ENCODE measurements around the gene CDH23. TPM values are rescaled to one million over a fixed set of nuclear protein-coding genes. Genes with fewer than 3 reads are reported as not detected.
"Not testable (repeated sequence)": the region's sequence is repeated elsewhere in the genome, so short reads cannot be mapped to it uniquely, and the experiment has no call there.

The CDH23 gene
- polyA plus RNA-seq, 1 experiment: 0.01 TPM

DNA sequence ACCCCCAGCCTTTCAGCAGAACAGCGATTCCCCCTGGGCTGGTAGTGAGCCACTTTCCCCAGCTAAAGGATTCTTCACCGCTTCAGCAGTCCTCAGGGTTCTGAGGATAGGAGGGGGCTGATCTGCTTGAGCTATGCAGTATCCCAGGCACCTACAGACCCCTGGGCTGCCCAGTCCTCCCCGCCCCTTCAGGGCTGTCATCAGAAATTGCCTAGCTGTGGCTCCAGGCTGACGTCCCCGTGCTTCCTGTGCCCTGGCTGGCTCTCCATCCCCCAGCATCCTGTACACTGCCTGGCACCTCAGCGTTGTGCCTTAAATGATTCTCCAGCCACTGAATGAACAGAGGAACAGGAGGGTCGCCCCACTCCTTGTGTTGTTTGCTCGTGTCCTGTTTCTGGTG lies 38.4 kb upstream of the CDH23 start:
- H3K9me3 ChIP-seq (ENCODE audit: control insufficient read depth, insufficient read depth, low read length): no peaks in the 10 kb centered on the region
- no peak overlapping the region for H3K27ac ChIP-seq (ENCODE audit: low read depth, low read length)
- POLR2A ChIA-PET: no interaction called here
- CTCF ChIA-PET: no interaction called here
- no peak overlapping the region for H3K4me3 ChIP-seq (ENCODE audit: low read depth, low read length)
- no peaks in the 10 kb centered on the region for H3K27me3 ChIP-seq (ENCODE audit: control insufficient read depth, insufficient read depth, low read length)
- TF ChIP-seq, protein P1, sequence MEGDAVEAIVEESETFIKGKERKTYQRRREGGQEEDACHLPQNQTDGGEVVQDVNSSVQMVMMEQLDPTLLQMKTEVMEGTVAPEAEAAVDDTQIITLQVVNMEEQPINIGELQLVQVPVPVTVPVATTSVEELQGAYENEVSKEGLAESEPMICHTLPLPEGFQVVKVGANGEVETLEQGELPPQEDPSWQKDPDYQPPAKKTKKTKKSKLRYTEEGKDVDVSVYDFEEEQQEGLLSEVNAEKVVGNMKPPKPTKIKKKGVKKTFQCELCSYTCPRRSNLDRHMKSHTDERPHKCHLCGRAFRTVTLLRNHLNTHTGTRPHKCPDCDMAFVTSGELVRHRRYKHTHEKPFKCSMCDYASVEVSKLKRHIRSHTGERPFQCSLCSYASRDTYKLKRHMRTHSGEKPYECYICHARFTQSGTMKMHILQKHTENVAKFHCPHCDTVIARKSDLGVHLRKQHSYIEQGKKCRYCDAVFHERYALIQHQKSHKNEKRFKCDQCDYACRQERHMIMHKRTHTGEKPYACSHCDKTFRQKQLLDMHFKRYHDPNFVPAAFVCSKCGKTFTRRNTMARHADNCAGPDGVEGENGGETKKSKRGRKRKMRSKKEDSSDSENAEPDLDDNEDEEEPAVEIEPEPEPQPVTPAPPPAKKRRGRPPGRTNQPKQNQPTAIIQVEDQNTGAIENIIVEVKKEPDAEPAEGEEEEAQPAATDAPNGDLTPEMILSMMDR (IDR thresholded peaks at IDR 0.05; ENCODE audit: low read depth, low read length): no peak
- DNase-seq (ENCODE audit: low read depth, low spot score): no peak

DNA sequence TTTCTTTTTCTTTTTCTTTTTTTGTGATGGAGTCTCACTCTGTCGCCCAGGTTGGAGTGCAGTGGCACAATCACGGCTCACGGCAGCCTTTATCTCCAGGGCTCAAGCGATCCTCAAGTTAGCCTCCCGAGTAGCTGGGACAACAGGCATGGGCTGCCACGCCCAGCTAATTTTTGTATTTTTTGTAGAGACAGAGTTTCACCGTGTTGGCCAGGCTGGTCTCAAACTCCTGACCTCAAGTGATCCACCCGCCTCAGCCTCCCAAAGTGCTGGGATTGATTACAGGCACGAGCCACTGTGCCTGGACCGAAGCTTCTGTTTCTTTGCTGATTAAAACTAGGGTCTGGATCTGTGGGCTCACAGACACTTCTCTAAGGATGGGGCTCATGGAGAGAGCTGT lies 37.8 kb upstream of the CDH23 start:
- CTCF ChIA-PET: interaction anchor here (1.3 kb wide), 1 partner anchor 18 kb away, joined by 3 read pairs; no protein-coding TSS in a partner anchor
- H3K27me3 ChIP-seq (ENCODE audit: control insufficient read depth, insufficient read depth, low read length); H3K27ac ChIP-seq (ENCODE audit: low read depth, low read length); POLR2A ChIA-PET; DNase-seq (ENCODE audit: low read depth, low spot score); H3K9me3 ChIP-seq (ENCODE audit: control insufficient read depth, insufficient read depth, low read length); H3K4me3 ChIP-seq (ENCODE audit: low read depth, low read length): not testable (repeated sequence)

DNA sequence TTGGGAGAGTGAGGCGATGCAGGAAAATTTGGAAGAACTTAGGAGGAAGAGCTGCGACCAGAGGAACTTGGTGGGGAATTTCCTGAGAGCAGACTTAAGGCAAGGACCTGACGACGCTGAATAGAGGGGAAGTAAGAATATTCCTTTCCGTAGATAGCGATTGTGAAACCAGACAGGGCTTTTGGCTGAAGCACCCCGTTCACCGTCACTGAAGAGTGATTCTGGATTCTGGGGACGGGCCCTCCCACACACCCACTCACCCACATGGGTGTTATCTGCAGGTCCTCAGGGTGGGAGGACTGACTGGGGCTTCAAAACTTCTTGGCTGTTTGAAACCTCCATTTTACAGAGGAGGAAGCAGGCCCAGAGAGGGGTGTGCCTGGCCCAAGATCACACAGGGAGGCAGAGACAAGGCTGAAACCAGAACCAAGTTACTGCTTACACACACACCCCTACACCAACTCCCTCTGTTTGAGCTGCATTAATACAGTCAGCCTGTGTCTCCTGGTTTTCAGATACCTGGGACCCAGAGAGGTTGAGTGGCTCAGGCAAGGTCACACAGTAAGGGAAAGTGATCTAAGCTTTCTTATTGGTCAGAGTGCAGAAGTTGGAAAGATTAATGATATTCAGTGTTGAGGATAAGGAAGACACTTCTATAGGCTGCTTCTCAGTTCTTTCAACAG lies 37.2 kb upstream of the CDH23 start:
- H3K27ac ChIP-seq (ENCODE audit: low read depth, low read length): no peak overlapping the region
- H3K27me3 ChIP-seq (ENCODE audit: control insufficient read depth, insufficient read depth, low read length): no peaks in the 10 kb centered on the region
- POLR2A ChIA-PET: no interaction called here
- CTCF ChIA-PET: interaction anchor here (1.3 kb wide), 1 partner anchor 17 kb away, joined by 3 read pairs; no protein-coding TSS in a partner anchor
- H3K9me3 ChIP-seq (ENCODE audit: control insufficient read depth, insufficient read depth, low read length): no peaks in the 10 kb centered on the region
- no peak overlapping the region for H3K4me3 ChIP-seq (ENCODE audit: low read depth, low read length)
- TF ChIP-seq, protein P1 (IDR thresholded peaks at IDR 0.05; ENCODE audit: low read depth, low read length): no peak
- no peak for DNase-seq (ENCODE audit: low read depth, low spot score)

DNA sequence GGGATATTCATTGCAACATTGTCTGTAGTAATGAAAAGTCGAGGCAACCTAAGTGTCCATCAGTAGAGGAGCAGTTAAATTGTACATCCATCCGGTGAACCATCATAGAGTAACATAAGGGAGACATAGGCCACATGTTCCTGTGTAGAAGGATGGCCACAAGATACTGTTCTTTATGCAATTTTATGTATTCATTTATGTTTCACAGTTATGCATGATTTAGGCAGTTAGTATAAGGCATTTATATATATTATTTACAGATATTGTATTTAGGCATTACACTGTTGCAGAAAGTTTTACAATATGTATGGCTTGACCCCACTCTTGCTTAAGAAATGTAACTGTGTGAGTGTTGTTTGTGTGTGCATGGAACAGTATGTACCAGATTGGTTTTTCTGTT lies 36.0 kb upstream of the CDH23 start:
- no peaks in the 10 kb centered on the region for H3K27me3 ChIP-seq (ENCODE audit: control insufficient read depth, insufficient read depth, low read length)
- TF ChIP-seq, protein P1 (IDR thresholded peaks at IDR 0.05; ENCODE audit: low read depth, low read length): no peak
- no peaks in the 10 kb centered on the region; the same call in 1 of the 2 replicates for H3K9me3 ChIP-seq (ENCODE audit: control insufficient read depth, insufficient read depth, low read length)
- POLR2A ChIA-PET: no interaction called here
- CTCF ChIA-PET: no interaction called here
- H3K4me3 ChIP-seq (ENCODE audit: low read depth, low read length): no peak overlapping the region
- no peak for DNase-seq (ENCODE audit: low read depth, low spot score)
- no peak overlapping the region for H3K27ac ChIP-seq (ENCODE audit: low read depth, low read length)

DNA sequence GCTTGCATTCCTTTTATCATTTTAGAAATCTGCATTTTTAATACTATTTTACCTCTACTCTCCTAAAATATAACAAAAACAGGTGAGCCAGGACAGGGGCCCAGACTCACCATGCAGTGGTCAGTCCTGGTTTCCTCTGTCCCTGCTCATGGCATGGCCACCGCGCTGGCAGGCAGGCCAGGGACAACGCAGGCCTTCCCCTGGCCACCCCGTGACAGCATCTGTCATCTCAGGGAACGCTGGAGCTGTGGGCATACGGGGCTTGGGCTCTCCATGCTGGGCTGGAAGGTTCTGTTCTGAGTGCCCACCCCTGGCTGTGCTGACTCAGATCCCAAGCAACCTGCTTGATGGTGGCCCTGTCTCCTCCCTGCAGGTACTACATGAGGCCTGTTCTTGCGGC lies 35.1 kb upstream of the CDH23 start:
- no peaks in the 10 kb centered on the region; the same call in 1 of the 2 replicates for H3K9me3 ChIP-seq (ENCODE audit: control insufficient read depth, insufficient read depth, low read length)
- H3K4me3 ChIP-seq (ENCODE audit: low read depth, low read length): no peak overlapping the region
- CTCF ChIA-PET: interaction anchor here (1.6 kb wide), 1 partner anchor 23 kb away, joined by 5 read pairs; no protein-coding TSS in a partner anchor
- H3K27me3 ChIP-seq (ENCODE audit: control insufficient read depth, insufficient read depth, low read length): no peaks in the 10 kb centered on the region
- H3K27ac ChIP-seq (ENCODE audit: low read depth, low read length): no peak overlapping the region
- TF ChIP-seq, protein P1 (IDR thresholded peaks at IDR 0.05; ENCODE audit: low read depth, low read length): no peak
- DNase-seq (ENCODE audit: low read depth, low spot score): no peak
- POLR2A ChIA-PET: no interaction called here
